ENCODE measurements around the gene PPARD. TPM values are rescaled to one million over a fixed set of nuclear protein-coding genes. Genes with fewer than 3 reads are reported as not detected.

The PPARD gene
- total and polyA plus RNA-seq, 2 of the 13 experiments (the other 11 are each of a cell fraction or from before 2014, with no cell fraction given) = 6.1 to 13.3 TPM

DNA sequence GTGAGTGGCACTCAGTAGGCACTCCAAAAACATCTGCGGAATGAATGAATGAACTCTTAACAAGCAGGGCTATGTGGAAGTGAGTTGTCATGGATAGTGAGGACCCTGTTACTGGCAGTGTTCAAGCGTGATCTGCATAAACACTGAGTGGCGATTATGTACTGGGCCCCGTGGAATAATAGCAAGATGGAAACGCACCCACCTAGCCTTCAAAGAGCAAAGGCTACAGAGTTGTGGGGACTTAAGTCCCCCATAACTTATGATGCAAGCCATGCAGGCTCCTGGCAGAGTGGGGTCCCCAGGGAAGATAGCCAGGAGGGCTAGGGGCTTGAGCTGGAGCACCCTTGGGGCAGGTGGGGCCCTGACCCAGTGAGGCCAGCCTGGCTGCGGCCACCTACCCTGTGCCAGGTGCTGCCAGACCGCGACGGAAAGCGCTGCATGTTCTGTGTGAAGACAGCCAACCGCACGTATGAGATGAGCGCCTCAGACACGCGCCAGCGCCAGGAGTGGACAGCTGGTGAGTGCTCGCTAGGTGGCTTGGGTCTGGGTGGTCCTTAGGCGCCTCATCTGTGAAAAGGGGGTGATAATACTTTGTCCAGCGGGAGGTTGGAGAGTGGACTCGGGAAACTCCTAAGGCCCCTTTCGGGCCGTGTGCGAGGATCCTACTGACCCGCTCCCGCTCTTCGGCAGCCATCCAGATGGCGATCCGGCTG, 24.7 kb upstream of the PPARD start (continued):
- no peak for TF ChIP-seq FOSL1 (CRISPR knock-in tag; IDR thresholded peaks at IDR 0.05; ENCODE audit: borderline replicate concordance)
- TF ChIP-seq, protein P1, sequence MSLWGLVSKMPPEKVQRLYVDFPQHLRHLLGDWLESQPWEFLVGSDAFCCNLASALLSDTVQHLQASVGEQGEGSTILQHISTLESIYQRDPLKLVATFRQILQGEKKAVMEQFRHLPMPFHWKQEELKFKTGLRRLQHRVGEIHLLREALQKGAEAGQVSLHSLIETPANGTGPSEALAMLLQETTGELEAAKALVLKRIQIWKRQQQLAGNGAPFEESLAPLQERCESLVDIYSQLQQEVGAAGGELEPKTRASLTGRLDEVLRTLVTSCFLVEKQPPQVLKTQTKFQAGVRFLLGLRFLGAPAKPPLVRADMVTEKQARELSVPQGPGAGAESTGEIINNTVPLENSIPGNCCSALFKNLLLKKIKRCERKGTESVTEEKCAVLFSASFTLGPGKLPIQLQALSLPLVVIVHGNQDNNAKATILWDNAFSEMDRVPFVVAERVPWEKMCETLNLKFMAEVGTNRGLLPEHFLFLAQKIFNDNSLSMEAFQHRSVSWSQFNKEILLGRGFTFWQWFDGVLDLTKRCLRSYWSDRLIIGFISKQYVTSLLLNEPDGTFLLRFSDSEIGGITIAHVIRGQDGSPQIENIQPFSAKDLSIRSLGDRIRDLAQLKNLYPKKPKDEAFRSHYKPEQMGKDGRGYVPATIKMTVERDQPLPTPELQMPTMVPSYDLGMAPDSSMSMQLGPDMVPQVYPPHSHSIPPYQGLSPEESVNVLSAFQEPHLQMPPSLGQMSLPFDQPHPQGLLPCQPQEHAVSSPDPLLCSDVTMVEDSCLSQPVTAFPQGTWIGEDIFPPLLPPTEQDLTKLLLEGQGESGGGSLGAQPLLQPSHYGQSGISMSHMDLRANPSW (CRISPR knock-in tag; IDR thresholded peaks at IDR 0.05; ENCODE audit: borderline replicate concordance) = no peak
- no peak for TF ChIP-seq ZNF543 (CRISPR knock-in tag; IDR thresholded peaks at IDR 0.05)
- no peak for TF ChIP-seq ONECUT2 (CRISPR knock-in tag; IDR thresholded peaks at IDR 0.05)
- TF ChIP-seq SOX13 (IDR thresholded peaks at IDR 0.05) = no peak
- no peak for TF ChIP-seq SOX13 (CRISPR knock-in tag; conservative IDR thresholded peaks at IDR 0.05 in 1 of 2, IDR thresholded peaks at IDR 0.05 in 1 of 2)
- no peak for TF ChIP-seq KDM5A (IDR thresholded peaks at IDR 0.05; ENCODE audit: borderline replicate concordance, low read length)
- TF ChIP-seq, protein P2, sequence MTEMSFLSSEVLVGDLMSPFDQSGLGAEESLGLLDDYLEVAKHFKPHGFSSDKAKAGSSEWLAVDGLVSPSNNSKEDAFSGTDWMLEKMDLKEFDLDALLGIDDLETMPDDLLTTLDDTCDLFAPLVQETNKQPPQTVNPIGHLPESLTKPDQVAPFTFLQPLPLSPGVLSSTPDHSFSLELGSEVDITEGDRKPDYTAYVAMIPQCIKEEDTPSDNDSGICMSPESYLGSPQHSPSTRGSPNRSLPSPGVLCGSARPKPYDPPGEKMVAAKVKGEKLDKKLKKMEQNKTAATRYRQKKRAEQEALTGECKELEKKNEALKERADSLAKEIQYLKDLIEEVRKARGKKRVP (CRISPR knock-in tag; IDR thresholded peaks at IDR 0.05) = no peak
- TF ChIP-seq SOX6 (IDR thresholded peaks at IDR 0.05) = no peak
- TF ChIP-seq SOX6 (CRISPR knock-in tag; IDR thresholded peaks at IDR 0.05) = peak; percentile 15; the same call in 1 of the 2 replicates
- TF ChIP-seq RBFOX2 (IDR thresholded peaks at IDR 0.05; ENCODE audit: low read depth, low read length) = no peak
- TF ChIP-seq GATAD2A (CRISPR knock-in tag; IDR thresholded peaks at IDR 0.05) = no peak
- peak; percentile 80; the same call in 1 of the 2 replicates for TF ChIP-seq ZNF558 (CRISPR knock-in tag; IDR thresholded peaks at IDR 0.05; ENCODE audit: borderline replicate concordance)
- no peak for TF ChIP-seq ZNF136 (CRISPR knock-in tag; IDR thresholded peaks at IDR 0.05; ENCODE audit: low read depth)
- TF ChIP-seq, protein P3, sequence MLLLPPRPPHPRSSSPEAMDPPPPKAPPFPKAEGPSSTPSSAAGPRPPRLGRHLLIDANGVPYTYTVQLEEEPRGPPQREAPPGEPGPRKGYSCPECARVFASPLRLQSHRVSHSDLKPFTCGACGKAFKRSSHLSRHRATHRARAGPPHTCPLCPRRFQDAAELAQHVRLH (CRISPR knock-in tag; IDR thresholded peaks at IDR 0.05; ENCODE audit: borderline replicate concordance, low read depth) = 0 out of 2 replicates have a peak, but pooled peaks have one; percentile 22
- TF ChIP-seq, protein P4, sequence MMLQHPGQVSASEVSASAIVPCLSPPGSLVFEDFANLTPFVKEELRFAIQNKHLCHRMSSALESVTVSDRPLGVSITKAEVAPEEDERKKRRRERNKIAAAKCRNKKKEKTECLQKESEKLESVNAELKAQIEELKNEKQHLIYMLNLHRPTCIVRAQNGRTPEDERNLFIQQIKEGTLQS (CRISPR knock-in tag; IDR thresholded peaks at IDR 0.05) = 0 out of 2 replicates have a peak, but pooled peaks have one; percentile 6
- no peak for TF ChIP-seq ZFP62 (CRISPR knock-in tag; IDR thresholded peaks at IDR 0.05)
- TF ChIP-seq ZNF501 (CRISPR knock-in tag; IDR thresholded peaks at IDR 0.05) = no peak
- no peak for TF ChIP-seq ZNF550 (CRISPR knock-in tag; IDR thresholded peaks at IDR 0.05; ENCODE audit: borderline replicate concordance)
- TF ChIP-seq ZBTB3 (CRISPR knock-in tag; IDR thresholded peaks at IDR 0.05; ENCODE audit: borderline replicate concordance, low read depth) = no peak
- TF ChIP-seq, protein P5, sequence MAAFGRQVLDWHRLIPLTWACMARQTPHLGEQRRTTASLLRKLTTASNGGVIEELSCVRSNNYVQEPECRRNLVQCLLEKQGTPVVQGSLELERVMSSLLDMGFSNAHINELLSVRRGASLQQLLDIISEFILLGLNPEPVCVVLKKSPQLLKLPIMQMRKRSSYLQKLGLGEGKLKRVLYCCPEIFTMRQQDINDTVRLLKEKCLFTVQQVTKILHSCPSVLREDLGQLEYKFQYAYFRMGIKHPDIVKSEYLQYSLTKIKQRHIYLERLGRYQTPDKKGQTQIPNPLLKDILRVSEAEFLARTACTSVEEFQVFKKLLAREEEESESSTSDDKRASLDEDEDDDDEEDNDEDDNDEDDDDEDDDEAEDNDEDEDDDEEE (CRISPR knock-in tag; IDR thresholded peaks at IDR 0.05) = no peak
- no peak for TF ChIP-seq ZNF460 (CRISPR knock-in tag; IDR thresholded peaks at IDR 0.05; ENCODE audit: borderline replicate concordance)
- TF ChIP-seq U2AF1 (optimal IDR thresholded peaks at IDR 0.05; ENCODE audit: low read depth, low read length) = no peak
- TF ChIP-seq, protein P6, sequence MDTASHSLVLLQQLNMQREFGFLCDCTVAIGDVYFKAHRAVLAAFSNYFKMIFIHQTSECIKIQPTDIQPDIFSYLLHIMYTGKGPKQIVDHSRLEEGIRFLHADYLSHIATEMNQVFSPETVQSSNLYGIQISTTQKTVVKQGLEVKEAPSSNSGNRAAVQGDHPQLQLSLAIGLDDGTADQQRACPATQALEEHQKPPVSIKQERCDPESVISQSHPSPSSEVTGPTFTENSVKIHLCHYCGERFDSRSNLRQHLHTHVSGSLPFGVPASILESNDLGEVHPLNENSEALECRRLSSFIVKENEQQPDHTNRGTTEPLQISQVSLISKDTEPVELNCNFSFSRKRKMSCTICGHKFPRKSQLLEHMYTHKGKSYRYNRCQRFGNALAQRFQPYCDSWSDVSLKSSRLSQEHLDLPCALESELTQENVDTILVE (CRISPR knock-in tag; IDR thresholded peaks at IDR 0.05) = no peak

Data from HepG2 (cell line).